Astrocyte (in vitro differentiated cells and primary cell): Measurements from ENCODE around the gene MVP. TPM values are rescaled to one million over a fixed set of nuclear protein-coding genes. Genes with fewer than 3 reads are reported as not detected.

Source experiments
- DNase-seq: peaks from one replicate; pipeline ENCODE4 v3.0.0-alpha.2; 2010; ENCODE audit warnings: low read depth
- FAIRE-seq: peaks from 2 replicates; lab custom pipeline; 2011; peaks lifted over from hg19 to GRCh38; lab: Jason Lieb, UNC
- H2AFZ ChIP-seq: 2 replicates; pipeline ENCODE4 v1.6.0; 2012; ENCODE audit warnings: low read depth, low read length, inconsistent platforms
- H3K27ac ChIP-seq: 2 replicates; pipeline ENCODE4 v1.5.1; 2011; ENCODE audit warnings: low read depth, low read length, inconsistent platforms
- H3K27me3 ChIP-seq: 2 replicates; pipeline ENCODE4 v1.6.0; 2011; ENCODE audit warnings: low read length, inconsistent platforms; ENCODE audit not compliant: insufficient read depth
- H3K36me3 ChIP-seq: 2 replicates; pipeline ENCODE4 v1.5.1; 2011; ENCODE audit warnings: low read length, inconsistent platforms; ENCODE audit not compliant: insufficient read depth
- H3K4me1 ChIP-seq: 2 replicates; pipeline ENCODE4 v1.5.1; 2011; ENCODE audit warnings: low read length, inconsistent platforms; ENCODE audit not compliant: insufficient read depth
- H3K4me2 ChIP-seq: 2 replicates; pipeline ENCODE4 v1.6.0; 2012; ENCODE audit warnings: low read length, inconsistent platforms
- H3K4me3 ChIP-seq: 2 replicates; pipeline ENCODE4 v1.5.1; 2011; ENCODE audit warnings: low read depth, mild to moderate bottlenecking, low read length, inconsistent platforms; ENCODE audit not compliant: insufficient read depth
- H3K79me2 ChIP-seq: 2 replicates; pipeline ENCODE4 v1.6.0; 2012; ENCODE audit warnings: mild to moderate bottlenecking, low read length, inconsistent platforms; ENCODE audit not compliant: insufficient read depth
- H3K9ac ChIP-seq: 2 replicates; pipeline ENCODE4 v1.6.0; 2012; ENCODE audit warnings: mild to moderate bottlenecking, low read length, inconsistent platforms
- H3K9me3 ChIP-seq: 2 replicates; pipeline ENCODE4 v1.5.1; 2012; ENCODE audit warnings: low read depth, mild to moderate bottlenecking, low read length, inconsistent platforms; ENCODE audit not compliant: insufficient read depth
- H4K20me1 ChIP-seq: 2 replicates; pipeline ENCODE4 v1.6.0; 2012; ENCODE audit warnings: low read length, inconsistent platforms; ENCODE audit not compliant: insufficient read depth
- H3K27ac Mint-ChIP-seq: one replicate; pipeline ENCODE4 v1.8.0; 2021; ENCODE audit warnings: mild to moderate bottlenecking, mixed read lengths; ENCODE audit not compliant: unreplicated experiment
- H3K27me3 Mint-ChIP-seq: one replicate; pipeline ENCODE4 v1.8.0; 2021; ENCODE audit warnings: low read depth, mixed read lengths; ENCODE audit not compliant: unreplicated experiment
- H3K36me3 Mint-ChIP-seq: one replicate; pipeline ENCODE4 v1.8.0; 2021; ENCODE audit warnings: low read depth, mixed read lengths; ENCODE audit not compliant: unreplicated experiment
- H3K4me1 Mint-ChIP-seq: one replicate; pipeline ENCODE4 v1.8.0; 2021; ENCODE audit warnings: low read depth, mixed read lengths; ENCODE audit not compliant: unreplicated experiment
- H3K4me3 Mint-ChIP-seq: one replicate; pipeline ENCODE4 v1.8.0; 2021; ENCODE audit warnings: mild to moderate bottlenecking, moderate library complexity, mixed read lengths; ENCODE audit not compliant: unreplicated experiment
- H3K9me3 Mint-ChIP-seq: one replicate; pipeline ENCODE4 v1.8.0; 2021; ENCODE audit warnings: mild to moderate bottlenecking, mixed read lengths; ENCODE audit not compliant: unreplicated experiment
- EZH2 ChIP-seq: IDR thresholded peaks from 2 replicates; pipeline ENCODE4 v1.6.1; 2012; ENCODE audit warnings: mild to moderate bottlenecking, low read length, inconsistent platforms; ENCODE audit not compliant: insufficient read depth
- total RNA-seq: library from RNA; stranded (reverse); gene quantifications from 2 replicates; pipeline ENCODE4 v1.2.1, GENCODE V29; 2021
- TF ChIP-seq, protein P1 (sequence below): IDR thresholded peaks from 2 replicates; pipeline ENCODE4 v1.5.1; 2011; ENCODE audit warnings: low read depth, mild to moderate bottlenecking, inconsistent platforms, low read length, moderate library complexity; ENCODE audit not compliant: insufficient read depth

The MVP gene
- total RNA-seq, 1 donor from 2014 or later, result 38.7 TPM

GRCh38 chr16:29862383-29862883, 42.2 kb downstream of the MVP start:
- Histone ChIP-seq H2AFZ (peak overlapping the region; percentile 82), H3K27me3 (no peaks in the 10 kb centered on the region), H3K9me3 (no peaks in the 10 kb centered on the region), H3K79me2 (peaks cover 15% of the 10 kb centered on the region), H3K36me3 (peaks cover 14% of the 10 kb centered on the region), H3K4me3 (peak overlapping the region; percentile 66), H3K27ac (peak overlapping the region; percentile 98), H3K4me2 (peak overlapping the region; percentile 99), H3K4me1 (peaks cover 7% of the 10 kb centered on the region), H4K20me1 (no peaks in the 10 kb centered on the region), H3K9ac (peak overlapping the region; percentile 88)
- FAIRE-seq, result no peak
- no peak for DNase-seq
- Mint-ChIP-seq H3K4me3 (peak overlapping the region; percentile 99), H3K4me1 (peaks cover 6% of the 10 kb centered on the region), H3K27me3 (no peaks in the 10 kb centered on the region), H3K9me3 (no peaks in the 10 kb centered on the region), H3K27ac (peak overlapping the region; percentile 98), H3K36me3 (peaks cover 15% of the 10 kb centered on the region)
- TF ChIP-seq, protein P1, sequence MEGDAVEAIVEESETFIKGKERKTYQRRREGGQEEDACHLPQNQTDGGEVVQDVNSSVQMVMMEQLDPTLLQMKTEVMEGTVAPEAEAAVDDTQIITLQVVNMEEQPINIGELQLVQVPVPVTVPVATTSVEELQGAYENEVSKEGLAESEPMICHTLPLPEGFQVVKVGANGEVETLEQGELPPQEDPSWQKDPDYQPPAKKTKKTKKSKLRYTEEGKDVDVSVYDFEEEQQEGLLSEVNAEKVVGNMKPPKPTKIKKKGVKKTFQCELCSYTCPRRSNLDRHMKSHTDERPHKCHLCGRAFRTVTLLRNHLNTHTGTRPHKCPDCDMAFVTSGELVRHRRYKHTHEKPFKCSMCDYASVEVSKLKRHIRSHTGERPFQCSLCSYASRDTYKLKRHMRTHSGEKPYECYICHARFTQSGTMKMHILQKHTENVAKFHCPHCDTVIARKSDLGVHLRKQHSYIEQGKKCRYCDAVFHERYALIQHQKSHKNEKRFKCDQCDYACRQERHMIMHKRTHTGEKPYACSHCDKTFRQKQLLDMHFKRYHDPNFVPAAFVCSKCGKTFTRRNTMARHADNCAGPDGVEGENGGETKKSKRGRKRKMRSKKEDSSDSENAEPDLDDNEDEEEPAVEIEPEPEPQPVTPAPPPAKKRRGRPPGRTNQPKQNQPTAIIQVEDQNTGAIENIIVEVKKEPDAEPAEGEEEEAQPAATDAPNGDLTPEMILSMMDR, result no peak
- no peak for TF ChIP-seq EZH2

DNA sequence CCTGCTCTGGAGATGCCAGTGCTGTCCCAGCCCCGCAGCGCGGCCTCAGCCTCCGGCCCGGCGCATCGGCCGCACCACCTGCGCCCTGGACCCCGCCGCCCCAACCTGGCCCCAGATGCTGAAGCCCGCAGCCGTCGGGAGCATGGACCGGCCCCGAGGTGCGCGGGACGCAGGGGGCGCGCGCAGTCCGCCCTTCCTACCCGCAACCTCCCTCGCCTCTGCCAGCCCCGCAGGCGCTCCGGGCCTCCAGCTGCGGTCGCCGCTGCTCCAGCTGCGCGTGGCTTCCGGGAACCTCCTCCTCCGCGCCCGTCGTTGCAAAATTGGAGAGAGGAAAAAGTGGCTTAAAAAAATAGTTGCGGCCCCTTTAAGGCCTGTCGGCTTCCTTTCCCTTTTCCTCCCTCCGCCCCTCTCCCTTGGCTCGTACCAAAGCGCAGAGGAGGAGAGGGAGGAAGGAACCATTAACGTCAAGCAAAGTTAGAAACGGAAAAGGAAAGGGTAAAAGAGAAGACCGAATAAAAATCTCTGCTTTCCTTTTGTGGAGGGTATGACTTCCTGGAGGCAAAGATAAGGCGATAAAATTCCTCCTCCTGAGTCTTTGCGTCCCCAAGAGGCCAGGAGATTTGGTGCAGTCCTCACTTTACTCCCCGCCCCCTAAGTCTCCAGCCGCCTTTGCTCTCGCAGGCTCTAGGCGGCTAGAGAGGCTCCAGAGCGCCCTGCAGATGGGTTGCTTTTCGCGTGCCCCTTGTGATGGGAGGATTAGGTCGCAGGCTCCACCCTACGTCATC, 42.8 kb downstream of the MVP start, which contains the start of gene CDIPT:
Gene CDIPT, minus strand, starts transcription at position 343 of the 785 bp plus-strand sequence. CDS start 369 bp downstream, outside the sequence.
- H3K4me2 ChIP-seq, result peak within 1 kb of the TSS; percentile 99
- Mint-ChIP-seq H3K27me3 (peaks cover 5% of the 10 kb centered on the region), H3K27ac (peak within 1 kb of the TSS; percentile 99), H3K4me3 (peak within 1 kb of the TSS; percentile 99), H3K4me1 (peaks cover 4% of the 10 kb centered on the region), H3K36me3 (peaks cover 15% of the 10 kb centered on the region), H3K9me3 (no peaks in the 10 kb centered on the region)
- H3K4me1 ChIP-seq, result peaks cover 7% of the 10 kb centered on the region
- H3K9me3 ChIP-seq, result no peaks in the 10 kb centered on the region
- H3K9ac ChIP-seq, result peak within 1 kb of the TSS; percentile 88
- peak within 1 kb of the TSS; percentile 66 for H3K4me3 ChIP-seq
- no peaks in the 10 kb centered on the region for H3K27me3 ChIP-seq
- peak; percentile 95 for DNase-seq
- peaks cover 15% of the 10 kb centered on the region for H3K79me2 ChIP-seq
- H3K36me3 ChIP-seq, result peaks cover 14% of the 10 kb centered on the region
- peak within 1 kb of the TSS; percentile 82 for H2AFZ ChIP-seq
- H4K20me1 ChIP-seq, result no peaks in the 10 kb centered on the region
- TF ChIP-seq, protein P1, result peak; percentile 57
- TF ChIP-seq EZH2, result no peak
- no peak for FAIRE-seq
- peak within 1 kb of the TSS; percentile 98 for H3K27ac ChIP-seq
